Heart left ventricle (tissue), 13 donors: ENCODE measurements around the gene GPR107.

ENCODE experiments used
- POLR2A ChIP-seq, 2 donors: fragments of 450-650 bp; IDR thresholded peaks; one replicate each; pipeline ENCODE4 v1.6.1; 2017; ENCODE audit warnings: antibody characterized with exemption in 2 of 2, mild to moderate bottlenecking in 2 of 2, moderate library complexity in 2 of 2
- TF ChIP-seq, protein P1 (sequence below), 12 donors: fragments of 200-600 bp; sonication (generic) in 4 of 12; IDR thresholded peaks; one replicate each; pipeline versions ENCODE4 v1.5.0 to v1.8.0; 2018 to 2022; ENCODE audit warnings: antibody characterized with exemption in 12 of 12, mild to moderate bottlenecking in 5 of 12
- donor health status: ischemic (EF 13 %, LVEDD 7.1; RV severe dilation, severe dysfunction).
- donor health status: DM: no; HTN: yes; CAD: no.
- donor health status: DM: no; HTN: no; CAD: no.
- donor health status: ischemic (EF 25% LVEDD 6.9; RV normal size, moderate dysfunction).
- donor health status: ischemic (EF 25% LVEDD 5.7; RV mildly dilated, moderate dysfunction).
- donor health status: ischemic (EF 35%, LVEDD 5.7; RV mildly dilated, moderate dysfunction).
- donor health status: nonischemic (EF 11% LVEDD 7.7; RV severe dilation, severe dysfunction).
- donor health status: DM: yes; HTN: yes; CAD: no.
- donor health status: PGD.
- donor health status: ischemic (EF 29% LVEDD 5.4; RV normal size, mild dysfunction).
- donor health status: nonischemic (EF 23%, LVEDD 6.1; RV moderate dilation, normal function).

- TF ChIP-seq, protein P1, sequence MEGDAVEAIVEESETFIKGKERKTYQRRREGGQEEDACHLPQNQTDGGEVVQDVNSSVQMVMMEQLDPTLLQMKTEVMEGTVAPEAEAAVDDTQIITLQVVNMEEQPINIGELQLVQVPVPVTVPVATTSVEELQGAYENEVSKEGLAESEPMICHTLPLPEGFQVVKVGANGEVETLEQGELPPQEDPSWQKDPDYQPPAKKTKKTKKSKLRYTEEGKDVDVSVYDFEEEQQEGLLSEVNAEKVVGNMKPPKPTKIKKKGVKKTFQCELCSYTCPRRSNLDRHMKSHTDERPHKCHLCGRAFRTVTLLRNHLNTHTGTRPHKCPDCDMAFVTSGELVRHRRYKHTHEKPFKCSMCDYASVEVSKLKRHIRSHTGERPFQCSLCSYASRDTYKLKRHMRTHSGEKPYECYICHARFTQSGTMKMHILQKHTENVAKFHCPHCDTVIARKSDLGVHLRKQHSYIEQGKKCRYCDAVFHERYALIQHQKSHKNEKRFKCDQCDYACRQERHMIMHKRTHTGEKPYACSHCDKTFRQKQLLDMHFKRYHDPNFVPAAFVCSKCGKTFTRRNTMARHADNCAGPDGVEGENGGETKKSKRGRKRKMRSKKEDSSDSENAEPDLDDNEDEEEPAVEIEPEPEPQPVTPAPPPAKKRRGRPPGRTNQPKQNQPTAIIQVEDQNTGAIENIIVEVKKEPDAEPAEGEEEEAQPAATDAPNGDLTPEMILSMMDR (IDR thresholded peaks at IDR 0.05): no peak
- TF ChIP-seq POLR2A (IDR thresholded peaks at IDR 0.05): no peak
Measured at GRCh38 chr9:130150779-130151382, 97.2 kb downstream of the GPR107 start.
